WTC11 (cell line): ENCODE data around the gene SURF1. TPM values are rescaled to one million over a fixed set of nuclear protein-coding genes. Genes with fewer than 3 reads are reported as not detected.

Experiments
- ATAC-seq: fragments of 200-7000 bp; cut with Tn5 transposase; 2 replicates; pipeline ENCODE4 v1.10.0; 2021; ENCODE audit warnings: mild to moderate bottlenecking, moderate library complexity
- CTCF ChIA-PET: fragments of 300-600 bp; sonication (Branson Sonifier 250); formaldehyde crosslinking; loops from one replicate; lab custom pipeline; 2021; ENCODE audit warnings: antibody characterized with exemption; lab: Charles Lee
- POLR2A ChIA-PET: fragments of 350-600 bp; sonication (Branson Sonifier 250); formaldehyde crosslinking; loops from one replicate; lab custom pipeline; 2021; ENCODE audit warnings: antibody characterized with exemption; lab: Charles Lee
- DNase-seq: peaks from one replicate; pipeline ENCODE4 v3.0.0; 2021; ENCODE audit warnings: low spot score
- H3K27ac Mint-ChIP-seq: 2 replicates; pipeline ENCODE4 v1.8.0; 2021; ENCODE audit warnings: mixed read lengths
- H3K27me3 Mint-ChIP-seq: 2 replicates; pipeline ENCODE4 v1.8.0; 2021; ENCODE audit warnings: low read depth, mild to moderate bottlenecking, moderate library complexity, mixed read lengths
- H3K36me3 Mint-ChIP-seq: 2 replicates; pipeline ENCODE4 v1.8.0; 2021; ENCODE audit warnings: mixed read lengths
- H3K4me1 Mint-ChIP-seq: 2 replicates; pipeline ENCODE4 v1.8.0; 2022; ENCODE audit warnings: mixed read lengths
- H3K4me3 Mint-ChIP-seq: 2 replicates; pipeline ENCODE4 v1.8.0; 2021; ENCODE audit warnings: mild to moderate bottlenecking, moderate library complexity, mixed read lengths
- H3K9me3 Mint-ChIP-seq: 2 replicates; pipeline ENCODE4 v1.8.0; 2021; ENCODE audit warnings: mixed read lengths
- ATF3 ChIP-seq: sonication (generic); formaldehyde crosslinking; conservative IDR thresholded peaks from 2 replicates; pipeline ENCODE4 v1.8.1; 2022; ENCODE audit warnings: mild to moderate bottlenecking, missing genetic modification reagents
- ATF6 ChIP-seq: sonication (generic); formaldehyde crosslinking; IDR thresholded peaks from 2 replicates; pipeline ENCODE4 v1.8.1; 2023; ENCODE audit warnings: mild to moderate bottlenecking, missing genetic modification reagents
- CREM ChIP-seq: sonication (generic); formaldehyde crosslinking; IDR thresholded peaks from 2 replicates; pipeline ENCODE4 v1.8.1; 2022; ENCODE audit warnings: mild to moderate bottlenecking, missing genetic modification reagents, moderate library complexity
- ELF4 ChIP-seq: sonication (generic); formaldehyde crosslinking; IDR thresholded peaks from 2 replicates; pipeline ENCODE4 v1.8.1; 2022; ENCODE audit warnings: low read depth, mild to moderate bottlenecking, moderate library complexity, missing genetic modification reagents
- ETV6 ChIP-seq: sonication (generic); formaldehyde crosslinking; IDR thresholded peaks from 2 replicates; pipeline ENCODE4 v1.8.1; 2022; ENCODE audit warnings: mild to moderate bottlenecking, missing genetic modification reagents
- GTF2I ChIP-seq: fragments of 250-450 bp; sonication (Bioruptor Pico); conservative IDR thresholded peaks from 2 replicates; pipeline ENCODE4 v1.4.0; 2021; ENCODE audit warnings: mild to moderate bottlenecking
- HMGA2 ChIP-seq: fragments of 250-450 bp; sonication (Bioruptor Pico); IDR thresholded peaks from 2 replicates; pipeline ENCODE4 v1.4.0; 2021; ENCODE audit warnings: mild to moderate bottlenecking, moderate library complexity
- MXD4 ChIP-seq: fragments of 250-450 bp; sonication (Bioruptor Pico); IDR thresholded peaks from 2 replicates; pipeline ENCODE4 v1.8.0; 2021; ENCODE audit warnings: mild to moderate bottlenecking, moderate library complexity, borderline replicate concordance
- NFE2L1 ChIP-seq: sonication (generic); formaldehyde crosslinking; IDR thresholded peaks from 2 replicates; pipeline ENCODE4 v1.8.1; 2023; ENCODE audit warnings: missing genetic modification reagents
- PRRX2 ChIP-seq: fragments of 250-450 bp; sonication (Bioruptor Pico); IDR thresholded peaks from 2 replicates; pipeline ENCODE4 v1.8.0; 2021; ENCODE audit warnings: mild to moderate bottlenecking
- RELA ChIP-seq: sonication (generic); formaldehyde crosslinking; IDR thresholded peaks from 2 replicates; pipeline ENCODE4 v1.8.1; 2022; ENCODE audit warnings: missing genetic modification reagents, mild to moderate bottlenecking, borderline replicate concordance
- RORB ChIP-seq: fragments of 250-450 bp; sonication (Bioruptor Pico); IDR thresholded peaks from 2 replicates; pipeline ENCODE4 v1.9.0; 2021; ENCODE audit warnings: mild to moderate bottlenecking
- SOX15 ChIP-seq: fragments of 250-450 bp; sonication (Bioruptor Pico); IDR thresholded peaks from 2 replicates; pipeline ENCODE4 v1.9.0; 2021; ENCODE audit warnings: mild to moderate bottlenecking
- STAT6 ChIP-seq: sonication (generic); formaldehyde crosslinking; conservative IDR thresholded peaks from 2 replicates; pipeline ENCODE4 v1.8.1; 2023; ENCODE audit warnings: mild to moderate bottlenecking, low read depth, missing genetic modification reagents, moderate library complexity
- USF1 ChIP-seq: sonication (generic); formaldehyde crosslinking; IDR thresholded peaks from 2 replicates; pipeline ENCODE4 v1.8.0; 2022; ENCODE audit warnings: mild to moderate bottlenecking, missing genetic modification reagents
- ZMAT4 ChIP-seq: fragments of 250-450 bp; sonication (Bioruptor Pico); IDR thresholded peaks from 2 replicates; pipeline ENCODE4 v1.9.0; 2021; ENCODE audit warnings: mild to moderate bottlenecking
- ZNF219 ChIP-seq: sonication (generic); formaldehyde crosslinking; IDR thresholded peaks from 2 replicates; pipeline ENCODE4 v1.8.0; 2023; ENCODE audit warnings: missing genetic modification reagents, mild to moderate bottlenecking, borderline replicate concordance
- ZNF425 ChIP-seq: fragments of 250-450 bp; sonication (Bioruptor Pico); conservative IDR thresholded peaks from 2 replicates; pipeline ENCODE4 v1.9.0; 2021; ENCODE audit warnings: mild to moderate bottlenecking
- ZNF671 ChIP-seq: fragments of 250-450 bp; sonication (Bioruptor Pico); IDR thresholded peaks from 2 replicates; pipeline ENCODE4 v1.8.0; 2021; ENCODE audit warnings: mild to moderate bottlenecking
- total RNA-seq: library from RNA; stranded (reverse); gene quantifications from 3 replicates; pipeline ENCODE4 v1.2.3, GENCODE V29; 2021
- TF ChIP-seq, protein P1 (sequence below): sonication (generic); formaldehyde crosslinking; IDR thresholded peaks from 2 replicates; pipeline ENCODE4 v1.8.0; 2023; ENCODE audit warnings: missing genetic modification reagents

SURF1 gene
- total RNA-seq, 1 experiment from 2014 or later, result 33.3 TPM

- H3K36me3 Mint-ChIP-seq, result no peaks in the 10 kb centered on the region
- no peak overlapping the region for H3K4me3 Mint-ChIP-seq
- no peak for DNase-seq
- peaks cover 14% of the 10 kb centered on the region; the same call in 1 of the 2 replicates for H3K27me3 Mint-ChIP-seq
- ChIA-PET POLR2A (no interaction called here), CTCF (interaction anchor here (1.7 to 2.0 kb wide), 2 partner anchors 116 to 118 kb away, joined by 6 to 12 read pairs; no protein-coding TSS in a partner anchor)
- no peak for ATAC-seq
- H3K4me1 Mint-ChIP-seq, result no peaks in the 10 kb centered on the region
- H3K27ac Mint-ChIP-seq, result no peak overlapping the region
- H3K9me3 Mint-ChIP-seq, result peaks cover 11% of the 10 kb centered on the region
- TF ChIP-seq ELF4, result no peak
- TF ChIP-seq PRRX2, result no peak
- TF ChIP-seq ZMAT4 (CRISPR knock-in tag), result no peak
- no peak for TF ChIP-seq CREM (CRISPR knock-in tag)
- no peak for TF ChIP-seq GTF2I (CRISPR knock-in tag)
- no peak for TF ChIP-seq ATF3
- TF ChIP-seq NFE2L1 (CRISPR knock-in tag), result no peak
- TF ChIP-seq SOX15 (CRISPR knock-in tag), result no peak
- no peak for TF ChIP-seq MXD4 (CRISPR knock-in tag)
- no peak for TF ChIP-seq ZNF671
- TF ChIP-seq USF1 (CRISPR knock-in tag), result no peak
- TF ChIP-seq STAT6 (CRISPR knock-in tag), result no peak
- no peak for TF ChIP-seq ZNF425 (CRISPR knock-in tag)
- no peak for TF ChIP-seq HMGA2 (CRISPR knock-in tag)
- no peak for TF ChIP-seq ATF6
- TF ChIP-seq RELA, result no peak
- no peak for TF ChIP-seq RORB (CRISPR knock-in tag)
- TF ChIP-seq, protein P1, sequence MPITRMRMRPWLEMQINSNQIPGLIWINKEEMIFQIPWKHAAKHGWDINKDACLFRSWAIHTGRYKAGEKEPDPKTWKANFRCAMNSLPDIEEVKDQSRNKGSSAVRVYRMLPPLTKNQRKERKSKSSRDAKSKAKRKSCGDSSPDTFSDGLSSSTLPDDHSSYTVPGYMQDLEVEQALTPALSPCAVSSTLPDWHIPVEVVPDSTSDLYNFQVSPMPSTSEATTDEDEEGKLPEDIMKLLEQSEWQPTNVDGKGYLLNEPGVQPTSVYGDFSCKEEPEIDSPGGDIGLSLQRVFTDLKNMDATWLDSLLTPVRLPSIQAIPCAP (CRISPR knock-in tag), result no peak
- TF ChIP-seq ETV6 (CRISPR knock-in tag), result no peak
- TF ChIP-seq ZNF219 (CRISPR knock-in tag), result no peak
- TF ChIP-seq, all 79 proteins: peak for 0
These were observed 52.2 kb downstream of the SURF1 start for GRCh38 chr9:133304158-133304470.
